WERI-Rb-1 (cell line): ENCODE data around the gene DNAH2.
A peak's percentile ranks its signal among the peaks of the same experiment; 100 is the strongest.

Experiments
- DNase-seq: peaks from one replicate; pipeline ENCODE4 v3.0.0-alpha.2; 2020
- H3K27ac ChIP-seq: fragments of 250-450 bp; sonication (Bioruptor Pico); 2 replicates; pipeline ENCODE4 v1.5.1; 2020; ENCODE audit warnings: mild to moderate bottlenecking, moderate library complexity
- H3K27me3 ChIP-seq: fragments of 250-450 bp; sonication (Bioruptor Pico); 2 replicates; pipeline ENCODE4 v1.5.1; 2021; ENCODE audit warnings: mild to moderate bottlenecking, low read depth, moderate library complexity; ENCODE audit not compliant: insufficient read depth, severe bottlenecking
- H3K36me3 ChIP-seq: fragments of 250-450 bp; sonication (Bioruptor Pico); 2 replicates; pipeline ENCODE4 v1.5.1; 2020; ENCODE audit warnings: mild to moderate bottlenecking, moderate library complexity
- H3K4me3 ChIP-seq: 2 replicates; pipeline ENCODE4 v1.5.1; 2011; ENCODE audit warnings: low read depth, mild to moderate bottlenecking, control low read depth, low read length
- H3K9me3 ChIP-seq: fragments of 250-450 bp; sonication (Bioruptor Pico); 2 replicates; pipeline ENCODE4 v1.5.1; 2021; ENCODE audit warnings: mild to moderate bottlenecking, moderate library complexity; ENCODE audit not compliant: severe bottlenecking
- CTCF ChIP-seq: IDR thresholded peaks from 2 replicates; pipeline ENCODE4 v1.5.1; 2011; ENCODE audit warnings: low read depth, mild to moderate bottlenecking, control low read depth, inconsistent platforms, low read length

DNAH2 gene

GRCh38 chr17:7711051-7711755, 6.3 kb upstream of the DNAH2 start:
- Histone ChIP-seq H3K36me3 (no peaks in the 10 kb centered on the region), H3K27ac (no peak overlapping the region), H3K4me3 (no peak overlapping the region), H3K27me3 (peaks cover 19% of the 10 kb centered on the region), H3K9me3 (no peaks in the 10 kb centered on the region)
- peak; percentile 64 for TF ChIP-seq CTCF
- peak; percentile 39 for DNase-seq

- Histone ChIP-seq H3K4me3 (no peak overlapping the region), H3K9me3 (no peaks in the 10 kb centered on the region), H3K27ac (no peak overlapping the region), H3K27me3 (peaks cover 11% of the 10 kb centered on the region), H3K36me3 (no peaks in the 10 kb centered on the region)
- no peak for TF ChIP-seq CTCF
- no peak for DNase-seq
Measured at GRCh38 chr17:7712111-7712771, 5.3 kb upstream of the DNAH2 start.

GRCh38 chr17:7713782-7714181, 3.8 kb upstream of the DNAH2 start:
- H3K9me3 ChIP-seq = no peaks in the 10 kb centered on the region
- no peak overlapping the region for H3K27ac ChIP-seq
- TF ChIP-seq CTCF = no peak
- peaks cover 11% of the 10 kb centered on the region for H3K27me3 ChIP-seq
- no peak for DNase-seq
- no peak overlapping the region for H3K4me3 ChIP-seq
- no peaks in the 10 kb centered on the region for H3K36me3 ChIP-seq

- no peak for TF ChIP-seq CTCF
- Histone ChIP-seq H3K27me3 (peaks cover 11% of the 10 kb centered on the region), H3K4me3 (no peak overlapping the region), H3K36me3 (no peaks in the 10 kb centered on the region), H3K27ac (no peak overlapping the region), H3K9me3 (no peaks in the 10 kb centered on the region)
- no peak for DNase-seq
Measured at GRCh38 chr17:7714721-7715594, 2.6 kb upstream of the DNAH2 start.

- no peak for TF ChIP-seq CTCF
- Histone ChIP-seq H3K4me3 (peak overlapping the region; percentile 67), H3K9me3 (no peaks in the 10 kb centered on the region), H3K27ac (peak overlapping the region; percentile 77), H3K27me3 (peaks cover 11% of the 10 kb centered on the region), H3K36me3 (no peaks in the 10 kb centered on the region)
- no peak for DNase-seq
Measured at GRCh38 chr17:7715936-7716886, 1.3 kb upstream of the DNAH2 start.
